GM12878 (cell line): Measurements from ENCODE around the gene USP15. TPM values are rescaled to one million over a fixed set of nuclear protein-coding genes. Genes with fewer than 3 reads are reported as not detected.

Experiments used
- ATAC-seq: fragments of 200-7000 bp; cut with Tn5 transposase; 3 replicates; pipeline ENCODE4 v1.9.1; 2020; ENCODE audit warnings: mild to moderate bottlenecking, moderate library complexity
- BruUV-seq: library from RNA; stranded (reverse); fragments of 400-500 nt; replicated peaks from 2 replicates; lab custom pipeline; 2021; lab: Mats Ljungman, UMichigan
- CTCF ChIA-PET: fragments of 300-600 bp; sonication (Branson Sonifier 250); formaldehyde crosslinking; extraction: SDS; loops from one replicate; lab custom pipeline; 2021; ENCODE audit warnings: inconsistent platforms; lab: Yijun Ruan, JAX
- POLR2A ChIA-PET: fragments of 350-600 bp; formaldehyde crosslinking; extraction: SDS; loops from one replicate; lab custom pipeline; 2021; ENCODE audit warnings: inconsistent platforms; lab: Charles Lee
- RAD21 ChIA-PET: fragments of 300-600 bp; sonication (Branson Sonifier 250); formaldehyde crosslinking; loops from one replicate; lab custom pipeline; 2023; ENCODE audit warnings: antibody characterized with exemption; ENCODE audit not compliant: unreplicated experiment; lab: Charles Lee
- SMC1A ChIA-PET: fragments of 300-600 bp; sonication (Branson Sonifier 250); formaldehyde crosslinking; loops from one replicate; lab custom pipeline; 2023; ENCODE audit not compliant: unreplicated experiment, uncharacterized antibody; lab: Charles Lee
- DNase-seq: peaks from one replicate; pipeline ENCODE4 v3.0.0-alpha.2; 2011; ENCODE audit warnings: low read depth, low spot score
- FAIRE-seq: peaks from 3 replicates; lab custom pipeline; 2011; peaks lifted over from hg19 to GRCh38; lab: Jason Lieb, UNC
- H2AFZ ChIP-seq: 2 replicates; pipeline ENCODE4 v1.6.0; 2011; ENCODE audit warnings: low read depth, low read length, control low read depth; ENCODE audit not compliant: control insufficient read depth
- H3K27ac ChIP-seq: 2 replicates; pipeline ENCODE4 v1.5.1; 2011; ENCODE audit warnings: control low read depth; ENCODE audit not compliant: control insufficient read depth, insufficient read depth
- H3K27me3 ChIP-seq, 2 experiments: replicated peaks in 1 of 2; 2 replicates each; pipeline versions ENCODE4 v1.6.0 to v1.6.1; 2011; ENCODE audit warnings: low read length in 1 of 2; ENCODE audit not compliant: control insufficient read depth in 2 of 2, insufficient read depth in 2 of 2
- H3K36me3 ChIP-seq, 2 experiments: 2 replicates each; pipeline ENCODE4 v1.5.1; 2011; ENCODE audit warnings: low read length in 1 of 2; ENCODE audit not compliant: control insufficient read depth in 2 of 2, insufficient read depth in 2 of 2
- H3K4me1 ChIP-seq: 2 replicates; pipeline ENCODE4 v1.6.1; 2011; ENCODE audit warnings: mild to moderate bottlenecking, low read length, moderate library complexity, mixed read lengths; ENCODE audit not compliant: control insufficient read depth, insufficient read depth
- H3K4me2 ChIP-seq: 2 replicates; pipeline ENCODE4 v1.6.0; 2011; ENCODE audit warnings: control low read depth; ENCODE audit not compliant: control insufficient read depth, insufficient read depth
- H3K4me3 ChIP-seq: fragments of 200-600 bp; sonication (generic); 2 replicates; pipeline ENCODE4 v1.5.1; 2016
- H3K79me2 ChIP-seq: 2 replicates; pipeline ENCODE4 v1.6.0; 2011; ENCODE audit warnings: low read length; ENCODE audit not compliant: control insufficient read depth, insufficient read depth
- H3K9ac ChIP-seq: 2 replicates; pipeline ENCODE4 v1.8.0; 2011; ENCODE audit warnings: low read length, control low read depth, mixed read lengths; ENCODE audit not compliant: control insufficient read depth, insufficient read depth
- H3K9me3 ChIP-seq: replicated peaks from 3 replicates; pipeline ENCODE4 v1.5.1; 2011; ENCODE audit warnings: mild to moderate bottlenecking, low read length; ENCODE audit not compliant: control insufficient read depth, insufficient read depth
- H4K20me1 ChIP-seq: 2 replicates; pipeline ENCODE4 v1.6.0; 2011; ENCODE audit not compliant: control insufficient read depth, insufficient read depth
- BCL11A ChIP-seq: IDR thresholded peaks from 2 replicates; pipeline ENCODE4 v1.6.1; 2011; ENCODE audit warnings: low read depth, low read length
- TCF12 ChIP-seq: IDR thresholded peaks from 2 replicates; pipeline ENCODE4 v1.6.1; 2011; ENCODE audit warnings: low read depth, mild to moderate bottlenecking, low read length
- WGBS: methylation state at CpG from one replicate; pipeline ENCODE4 v1.1.6; 2016; ENCODE audit warnings: low lambda C conversion rate; ENCODE audit not compliant: insufficient replicate concordance, insufficient coverage; ENCODE audit errors: missing lambda C conversion rate; 5-methylcytosine and 5-hydroxymethylcytosine counted together
- in situ Hi-C: fragments of 300-500 bp; cut with MboI; formaldehyde crosslinking; loops from 9 replicates; pipeline ENCODE4 v1.14.3; 2018; ENCODE audit warnings: mixed read lengths
- intact Hi-C: fragments of 100-400 bp; cut with micrococcal nuclease; formaldehyde crosslinking; loops from one replicate; pipeline ENCODE4 v1.14.2; 2022; ENCODE audit not compliant: unreplicated experiment
- polyA plus RNA-seq, 11 experiments: library from polyadenylated mRNA; depleted of rRNA in 4 of 11; unstranded in 6 of 11; stranded (reverse) in 5 of 11; fragments of >200 nt; fragmentation: Nextera tagmentation in 4 of 11; fragmentation: Illumina TruSeq in 1 of 11; extraction: Ambion mirVana in 4 of 11; extraction: Trizol in 1 of 11; gene quantifications; 1 replicate in 1 of 11; 2 replicates in 10 of 11; pipeline versions ENCODE4 v1.2.1 to v1.2.3, GENCODE V29; 2011 to 2016; ENCODE audit warnings: inconsistent platforms in 2 of 11, missing spikeins in 2 of 11, low read depth in 1 of 11
- total RNA-seq, 4 experiments: library from RNA; depleted of rRNA in 3 of 4; stranded (reverse); fragments of >200 nt in 3 of 4; fragmentation: Illumina TruSeq in 1 of 4; extraction: Trizol in 1 of 4; gene quantifications; 2 replicates each; pipeline versions ENCODE4 v1.2.1 to v1.2.3, GENCODE V29; 2013 to 2021

Gene USP15
- total and polyA plus RNA-seq, 10 of the 15 experiments (the other 5 are each of a cell fraction or from before 2014, with no cell fraction given): 57.6 to 101 (median 90.2) TPM

- H3K36me3 ChIP-seq: peaks cover 4 to 13% of the 10 kb centered on the region in 2 experiments; a peak in 2 of 4 replicates
- no peaks in the 10 kb centered on the region for H3K27me3 ChIP-seq
- H3K4me3 ChIP-seq: no peak overlapping the region
- H3K9me3 ChIP-seq: peaks cover 2% of the 10 kb centered on the region; the same call in 1 of the 3 replicates
- ChIA-PET CTCF (no interaction called here), POLR2A (no interaction called here), RAD21 (no interaction called here), SMC1A (interaction anchor here (0.5 to 0.9 kb wide), 4 partner anchors 9 to 97 kb away, joined by 3 read pairs; no protein-coding TSS in a partner anchor)
- no peak overlapping the region for H3K4me2 ChIP-seq
- H4K20me1 ChIP-seq: no peaks in the 10 kb centered on the region
- no peak overlapping the region for H2AFZ ChIP-seq
- no peak for TF ChIP-seq TCF12
- intact Hi-C loops: no loop called here
- FAIRE-seq (no peak), ATAC-seq (peak; percentile 53), DNase-seq (no peak)
- WGBS: 70% methylated on average over 5 of the region's 5 CpGs
- in situ Hi-C loops: no loop called here
- no peaks in the 10 kb centered on the region for H3K4me1 ChIP-seq
- H3K27ac ChIP-seq: no peak overlapping the region
- H3K9ac ChIP-seq: no peak overlapping the region
- H3K79me2 ChIP-seq: no peaks in the 10 kb centered on the region
- BruUV-seq: no TSS peak
These were observed 87.9 kb downstream of the USP15 start for GRCh38 chr12:62347922-62348650.

- H3K4me3 ChIP-seq: no peak overlapping the region
- TF ChIP-seq BCL11A: no peak
- TF ChIP-seq, all 136 proteins: peak for 0
- Histone ChIP-seq H3K79me2 (no peaks in the 10 kb centered on the region), H4K20me1 (no peaks in the 10 kb centered on the region), H3K4me2 (no peak overlapping the region), H3K27ac (no peak overlapping the region), H3K27me3 (no peaks in the 10 kb centered on the region), H3K9ac (no peak overlapping the region), H3K4me1 (no peaks in the 10 kb centered on the region), H3K36me3 (peaks cover 0 to 8% of the 10 kb centered on the region in 2 experiments; a peak in 2 of 4 replicates), H2AFZ (no peak overlapping the region), H3K9me3 (no peaks in the 10 kb centered on the region; the same call in 2 of the 3 replicates)
- no TSS peak for BruUV-seq
- DNase-seq (no peak), FAIRE-seq (no peak), ATAC-seq (peak; percentile 26; the same call in 1 of the 3 replicates)
- in situ Hi-C loops: no loop called here
- intact Hi-C loops: no loop called here
- 89% methylated on average over 2 of the region's 2 CpGs for WGBS
- POLR2A ChIA-PET: interaction anchor here (1.4 kb wide), 1 partner anchor 11 kb away, joined by 3 read pairs; no protein-coding TSS in a partner anchor
- RAD21 ChIA-PET: interaction anchor here (1.0 kb wide), 1 partner anchor 89 kb away, joined by 4 read pairs; no protein-coding TSS in a partner anchor
- SMC1A ChIA-PET: interaction anchor here (1.0 to 1.3 kb wide), 4 partner anchors 12 to 40 kb away, joined by 3 read pairs; no protein-coding TSS in a partner anchor
- CTCF ChIA-PET: no interaction called here
These were observed 90.3 kb downstream of the USP15 start for GRCh38 chr12:62350554-62350953.
